HG03378 (cell line): ENCODE results near the gene BAG3.

Experiments
- ATAC-seq: cut with Tn5 transposase; IDR thresholded peaks from one replicate; pipeline ENCODE4 v1.9.1; 2021; ENCODE audit warnings: mild to moderate bottlenecking, moderate library complexity; ENCODE audit not compliant: unreplicated experiment

BAG3 gene

DNA sequence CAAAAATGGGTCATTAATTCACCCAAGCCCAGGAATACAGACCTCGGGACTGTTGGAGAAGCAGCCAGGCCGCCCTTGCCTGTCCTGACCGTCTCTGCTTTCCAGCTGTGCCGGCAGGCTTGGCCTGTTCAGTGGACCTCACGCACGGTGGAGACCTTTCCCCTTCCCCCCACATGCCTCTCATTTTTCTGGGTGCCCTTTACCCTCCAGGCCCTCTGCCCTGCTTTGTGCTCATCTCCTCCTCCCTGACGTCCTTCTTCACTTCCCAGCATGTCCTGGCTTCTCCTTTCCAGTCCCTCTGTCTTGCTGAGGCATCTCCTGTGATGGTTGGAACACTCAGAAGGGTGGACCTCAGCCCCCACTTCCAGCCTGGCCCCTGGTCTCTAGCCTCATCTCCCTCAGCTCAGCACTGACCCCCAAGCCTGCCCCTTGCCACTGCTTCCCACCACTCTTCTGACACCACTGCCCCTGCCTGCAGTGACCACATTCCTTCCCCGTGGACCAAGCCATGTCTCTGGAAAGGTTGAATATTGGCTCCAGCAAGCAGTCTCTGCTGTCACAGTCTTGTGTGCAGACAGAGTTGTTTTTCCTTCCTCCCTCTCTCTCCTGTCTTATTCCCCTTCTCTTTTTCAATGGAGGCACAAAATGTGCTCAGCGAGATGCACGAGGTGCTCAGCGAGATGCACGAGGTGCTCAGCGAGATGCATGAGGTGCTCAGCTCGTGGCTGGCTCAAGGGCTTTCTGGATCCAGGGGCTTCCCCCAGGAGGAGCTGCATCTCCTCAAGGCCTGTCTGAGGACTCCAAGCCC lies 14.9 kb downstream of the BAG3 start:
- ATAC-seq = no peak

DNA sequence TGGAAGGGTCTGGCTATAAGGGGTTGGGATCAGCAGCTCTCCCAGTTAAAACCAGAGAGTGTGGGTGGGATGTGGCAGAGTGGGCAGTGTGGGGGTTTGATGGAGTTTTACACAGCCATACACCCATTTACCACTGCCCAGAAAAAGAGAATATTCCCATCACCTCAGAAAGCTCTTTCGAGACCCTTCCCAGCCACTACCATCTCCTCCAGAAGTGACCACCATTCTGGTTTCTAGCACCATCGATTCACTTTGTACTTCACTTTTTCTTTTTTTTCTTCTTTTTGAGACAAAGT lies 15.5 kb downstream of the BAG3 start:
- ATAC-seq = no peak

DNA sequence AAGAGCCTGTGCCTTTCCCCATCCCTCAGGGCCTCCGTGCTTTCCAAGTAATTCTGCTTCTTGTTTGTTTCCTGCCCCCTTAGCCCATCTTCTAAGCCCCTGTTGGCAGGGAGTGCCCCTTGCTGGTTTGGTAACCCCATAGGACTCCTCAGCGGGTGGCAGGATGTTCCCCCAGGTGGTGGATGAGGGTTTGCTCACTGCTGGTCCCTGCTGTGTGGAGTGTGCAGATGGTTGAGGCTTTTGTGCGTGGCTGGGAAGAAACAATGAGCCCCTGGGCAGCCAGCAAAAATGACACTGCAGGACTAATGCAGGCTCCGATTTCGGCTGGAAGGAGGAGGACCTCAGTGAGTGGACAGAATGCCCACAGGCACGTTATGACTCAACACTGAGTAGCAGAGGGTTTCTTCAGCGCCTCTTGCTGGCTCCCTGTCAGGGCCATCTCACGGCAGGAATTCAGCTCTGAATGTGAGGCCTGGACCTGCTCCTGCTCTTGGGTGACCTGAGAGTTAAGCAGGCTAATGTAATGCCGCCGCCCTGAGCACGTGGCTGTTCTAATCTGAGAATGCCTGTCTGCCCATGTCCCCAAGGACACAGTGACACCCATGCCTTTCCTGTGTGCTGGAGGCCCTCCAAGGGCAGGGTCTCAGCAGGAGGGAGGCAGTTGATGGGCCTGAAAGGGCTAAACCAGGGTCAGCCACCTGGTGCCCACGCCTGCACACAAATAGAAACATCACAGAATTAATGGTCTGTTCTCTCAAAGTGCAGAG lies 16.6 kb downstream of the BAG3 start:
- ATAC-seq = no peak

DNA sequence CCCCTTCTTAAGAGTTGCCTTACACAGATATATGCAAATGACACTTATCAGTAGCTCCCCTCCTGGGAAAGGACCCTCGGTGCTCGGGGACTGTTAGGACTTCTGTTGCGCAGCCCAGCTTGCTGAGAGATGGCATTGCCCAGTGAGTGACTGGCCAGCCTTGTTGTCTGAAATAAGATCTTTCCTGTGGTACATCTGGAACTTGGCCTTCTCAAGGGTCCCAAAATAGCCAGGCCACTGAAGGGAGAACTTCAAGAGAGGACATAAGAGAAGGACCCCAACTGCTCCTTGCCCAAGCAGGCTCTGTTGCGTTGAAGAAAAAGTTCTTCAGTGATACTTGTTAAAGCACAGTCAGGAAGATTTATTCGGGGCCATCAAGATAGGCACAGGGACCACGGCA lies 17.3 kb downstream of the BAG3 start:
- no peak for ATAC-seq

DNA sequence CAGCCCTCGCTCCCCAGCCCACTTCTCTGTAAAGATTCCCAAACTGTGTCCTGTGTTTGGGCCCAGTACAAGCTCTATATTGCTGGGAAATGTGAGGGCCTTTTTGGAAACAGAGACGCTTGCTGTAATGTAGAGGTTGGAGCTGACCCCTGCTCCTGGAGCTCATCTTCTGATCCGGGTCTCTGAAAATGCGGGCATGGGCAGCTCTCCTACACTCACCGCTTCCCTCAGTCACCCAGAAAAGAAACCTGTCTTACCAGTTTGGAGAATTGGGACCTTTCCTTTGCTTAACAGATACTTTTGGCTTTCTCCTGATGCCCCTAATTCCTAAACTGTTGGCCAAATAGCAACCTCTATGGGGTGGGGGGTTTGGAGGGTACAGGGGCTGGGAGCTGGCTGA lies 18.2 kb downstream of the BAG3 start:
- no peak for ATAC-seq

DNA sequence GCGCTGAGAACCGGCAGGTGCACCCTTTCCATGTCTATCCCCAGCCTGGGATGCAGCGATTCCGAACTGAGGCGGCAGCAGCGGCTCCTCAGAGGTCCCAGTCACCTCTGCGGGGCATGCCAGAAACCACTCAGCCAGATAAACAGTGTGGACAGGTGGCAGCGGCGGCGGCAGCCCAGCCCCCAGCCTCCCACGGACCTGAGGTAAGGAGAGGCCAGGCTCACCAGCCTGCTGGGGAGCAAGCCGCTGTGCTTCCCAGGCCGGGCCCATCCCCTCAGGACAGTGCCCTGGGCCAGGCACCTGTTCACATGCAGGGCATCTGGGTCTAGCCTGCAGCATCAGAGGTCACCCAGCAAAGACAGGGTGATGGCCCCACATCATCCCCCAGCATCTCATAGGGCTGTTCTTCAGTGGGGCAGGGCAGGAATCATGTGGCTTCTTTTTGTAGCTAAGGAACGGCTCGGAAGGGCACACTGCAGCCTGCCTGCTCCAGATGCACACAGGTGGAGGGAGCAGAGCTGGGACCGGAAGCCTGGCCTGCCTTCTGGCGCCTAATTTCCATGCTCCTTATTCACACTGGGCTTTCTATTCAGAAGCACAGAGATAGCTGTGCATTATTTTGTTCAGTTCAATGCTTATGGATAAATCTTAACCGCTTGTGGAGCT lies 18.9 kb downstream of the BAG3 start:
- ATAC-seq = no peak

DNA sequence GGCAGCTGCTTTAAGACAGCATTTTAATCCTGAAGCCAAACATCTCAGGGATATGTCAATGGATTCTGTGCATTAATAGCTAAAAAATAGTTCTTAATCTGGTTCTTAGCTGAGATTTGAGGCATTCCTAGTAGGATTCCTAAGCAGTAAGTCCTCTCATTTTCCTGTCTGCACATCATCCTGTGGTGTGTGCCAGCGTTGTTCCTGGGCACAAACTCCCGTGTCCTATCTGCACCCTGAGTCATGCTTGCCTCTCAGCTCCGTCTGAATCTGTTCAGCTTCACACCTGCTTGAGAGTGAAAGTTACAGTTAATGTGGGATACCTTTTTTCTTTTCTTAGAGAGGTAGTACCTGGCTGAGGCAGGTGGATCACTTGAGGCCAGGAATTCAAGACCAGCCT lies 19.5 kb downstream of the BAG3 start:
- no peak for ATAC-seq

DNA sequence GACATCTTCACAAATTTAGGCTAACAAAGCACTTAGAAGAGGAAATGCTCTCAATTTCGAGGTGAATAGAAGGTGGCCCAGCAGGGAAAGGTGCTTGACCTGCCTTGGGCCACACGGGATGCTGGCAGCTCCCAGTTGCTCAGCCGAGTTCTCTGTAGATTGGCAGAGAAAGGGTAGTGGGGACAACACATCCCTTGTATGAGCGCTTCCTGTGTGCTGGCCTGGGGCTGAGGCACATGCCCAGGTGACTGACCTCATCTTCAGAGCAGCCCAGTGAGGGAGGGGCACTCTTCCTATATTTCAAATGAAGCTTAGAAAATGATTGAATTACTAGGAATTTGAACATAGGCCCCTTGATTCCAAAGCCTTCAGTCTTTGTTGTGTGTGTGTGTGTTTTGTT lies 20.2 kb downstream of the BAG3 start:
- ATAC-seq = no peak

DNA sequence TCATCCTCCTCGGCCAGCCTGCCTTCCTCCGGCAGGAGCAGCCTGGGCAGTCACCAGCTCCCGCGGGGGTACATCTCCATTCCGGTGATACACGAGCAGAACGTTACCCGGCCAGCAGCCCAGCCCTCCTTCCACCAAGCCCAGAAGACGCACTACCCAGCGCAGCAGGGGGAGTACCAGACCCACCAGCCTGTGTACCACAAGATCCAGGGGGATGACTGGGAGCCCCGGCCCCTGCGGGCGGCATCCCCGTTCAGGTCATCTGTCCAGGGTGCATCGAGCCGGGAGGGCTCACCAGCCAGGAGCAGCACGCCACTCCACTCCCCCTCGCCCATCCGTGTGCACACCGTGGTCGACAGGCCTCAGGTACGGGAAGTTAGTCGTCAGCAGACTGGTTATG lies 21.1 kb downstream of the BAG3 start:
- ATAC-seq = no peak

DNA sequence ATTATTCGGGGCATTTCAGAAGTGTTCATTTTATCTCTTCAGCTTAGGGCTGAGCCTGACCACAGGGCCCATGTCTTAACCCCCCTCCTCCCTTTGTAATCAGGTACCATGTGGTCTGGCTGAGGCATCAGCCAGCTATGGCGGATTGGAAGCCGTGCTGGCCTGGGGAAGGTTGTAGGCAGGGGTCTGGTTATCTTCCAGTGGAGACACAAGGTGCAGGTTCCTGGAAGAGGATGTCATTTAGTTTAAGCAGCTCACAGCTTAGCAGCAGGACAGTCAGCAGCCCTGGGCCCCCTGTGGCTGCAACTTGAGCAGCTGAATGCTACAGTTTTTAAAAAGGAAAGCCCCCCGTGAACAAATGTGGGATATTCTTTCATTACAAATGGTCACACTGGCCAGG lies 22.1 kb downstream of the BAG3 start:
- ATAC-seq = no peak

DNA sequence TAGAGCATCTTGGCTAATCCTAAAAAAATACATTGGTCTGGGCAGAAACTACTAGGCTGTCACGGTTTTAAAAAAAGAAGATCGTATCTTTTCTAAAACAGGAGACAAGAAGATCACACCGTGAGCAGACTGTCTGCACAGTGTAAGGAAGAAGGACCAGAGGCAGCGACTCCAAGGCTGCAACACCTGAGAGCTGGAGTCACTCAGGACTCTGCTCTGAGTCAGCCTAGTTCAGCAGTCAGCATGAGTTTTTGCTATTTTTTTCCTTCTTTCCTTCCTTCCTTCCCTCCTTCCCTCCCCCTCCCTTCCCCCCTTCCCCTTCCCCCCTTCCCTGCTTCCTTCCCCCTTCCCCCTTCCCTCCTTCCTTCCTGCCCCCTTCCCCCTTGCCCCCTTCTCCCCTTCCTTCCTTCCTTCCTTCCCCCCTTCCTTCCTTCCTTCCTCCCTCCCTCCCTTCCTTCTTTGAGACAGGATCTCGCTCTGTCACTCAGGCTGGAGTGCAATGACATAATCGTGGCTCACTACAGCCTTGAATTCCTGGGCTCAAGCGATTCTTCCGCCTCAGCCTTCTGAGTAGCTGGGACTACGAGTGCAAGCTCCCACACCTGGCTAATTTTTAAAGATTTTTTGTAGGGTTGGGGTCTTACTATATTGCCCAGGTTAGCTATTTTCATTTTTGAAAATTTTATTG lies 24.4 kb downstream of the BAG3 start:
- ATAC-seq = no peak

DNA sequence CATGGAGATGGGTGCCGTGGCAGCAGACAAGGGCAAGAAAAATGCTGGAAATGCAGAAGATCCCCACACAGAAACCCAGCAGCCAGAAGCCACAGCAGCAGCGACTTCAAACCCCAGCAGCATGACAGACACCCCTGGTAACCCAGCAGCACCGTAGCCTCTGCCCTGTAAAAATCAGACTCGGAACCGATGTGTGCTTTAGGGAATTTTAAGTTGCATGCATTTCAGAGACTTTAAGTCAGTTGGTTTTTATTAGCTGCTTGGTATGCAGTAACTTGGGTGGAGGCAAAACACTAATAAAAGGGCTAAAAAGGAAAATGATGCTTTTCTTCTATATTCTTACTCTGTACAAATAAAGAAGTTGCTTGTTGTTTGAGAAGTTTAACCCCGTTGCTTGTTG lies 25.9 kb downstream of the BAG3 start:
- no peak for ATAC-seq

DNA sequence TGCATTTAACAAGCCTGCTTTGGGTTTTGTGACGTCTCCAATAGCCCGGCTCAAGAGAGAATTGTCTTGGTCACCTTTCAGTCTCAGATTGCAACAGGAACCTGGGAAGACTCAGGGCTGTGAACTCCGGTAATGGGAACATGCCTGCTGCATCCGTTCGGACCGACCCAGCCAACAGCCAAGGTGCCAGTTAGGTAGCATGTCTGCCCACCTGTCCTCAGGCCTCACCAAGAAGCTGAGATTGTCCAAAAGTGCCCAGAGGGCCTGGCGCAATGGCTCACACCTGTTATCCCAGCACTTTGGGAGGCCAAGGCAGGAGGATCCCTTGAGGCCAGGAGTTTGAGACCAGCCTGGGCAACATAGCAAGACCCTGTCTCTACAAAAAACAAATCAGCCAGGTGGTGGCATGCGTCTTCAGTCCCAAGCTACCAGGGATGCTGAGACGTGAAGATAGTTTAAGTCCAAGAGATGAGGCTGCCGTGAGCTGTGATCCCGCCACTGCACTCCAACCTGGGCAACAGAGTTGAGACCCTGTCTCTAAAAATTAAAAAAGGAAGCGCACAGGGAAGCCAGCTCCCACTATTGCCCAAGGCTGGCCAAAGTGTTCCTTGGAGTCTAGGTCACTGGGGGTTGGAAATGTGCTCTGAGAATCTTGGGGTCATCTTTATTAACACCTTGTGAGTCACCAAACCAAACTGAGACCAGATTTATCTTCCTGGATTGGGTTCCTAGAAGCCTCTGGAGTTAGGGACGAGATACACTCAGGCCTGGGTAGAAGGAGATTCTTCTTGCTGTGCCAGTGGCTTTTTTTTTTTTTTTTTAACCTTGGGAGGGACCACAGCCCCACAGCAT lies 26.9 kb downstream of the BAG3 start:
- no peak for ATAC-seq

DNA sequence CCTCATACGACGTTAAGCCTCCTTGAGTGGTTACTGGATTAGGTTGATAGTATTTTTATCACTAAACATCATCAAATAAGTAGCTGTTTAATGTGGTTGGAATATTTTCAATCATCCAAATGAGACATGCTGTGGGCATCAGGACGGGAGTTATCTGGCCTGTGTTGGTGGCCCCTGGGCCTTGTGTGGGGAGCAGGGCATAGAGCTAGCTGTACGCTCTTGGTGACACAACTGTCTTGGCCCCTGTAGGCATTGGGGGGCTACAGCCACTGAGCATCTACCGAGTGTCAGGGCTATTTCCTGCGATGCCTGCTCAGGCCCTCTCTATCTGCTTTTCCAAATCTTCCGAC lies 28.3 kb downstream of the BAG3 start:
- no peak for ATAC-seq

DNA sequence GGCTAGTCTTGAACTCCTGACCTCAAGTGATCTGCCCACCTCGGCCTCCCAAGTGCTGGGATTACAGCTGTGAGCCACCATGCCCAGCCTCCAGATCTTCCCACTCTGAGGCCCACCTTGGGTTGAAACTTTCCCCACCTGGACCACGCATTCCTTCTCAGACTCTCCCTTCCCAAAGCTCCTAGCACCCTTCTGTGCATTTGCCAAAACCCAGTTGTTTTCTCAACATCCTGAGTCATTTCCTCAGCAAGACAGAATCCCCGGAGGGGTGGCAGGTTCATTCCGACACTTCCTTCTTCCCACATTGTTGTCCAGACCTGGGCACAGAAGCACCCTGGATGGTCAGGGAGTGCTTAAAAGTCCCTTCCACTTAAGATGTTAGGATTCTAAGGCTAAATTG lies 28.9 kb downstream of the BAG3 start:
- no peak for ATAC-seq

DNA sequence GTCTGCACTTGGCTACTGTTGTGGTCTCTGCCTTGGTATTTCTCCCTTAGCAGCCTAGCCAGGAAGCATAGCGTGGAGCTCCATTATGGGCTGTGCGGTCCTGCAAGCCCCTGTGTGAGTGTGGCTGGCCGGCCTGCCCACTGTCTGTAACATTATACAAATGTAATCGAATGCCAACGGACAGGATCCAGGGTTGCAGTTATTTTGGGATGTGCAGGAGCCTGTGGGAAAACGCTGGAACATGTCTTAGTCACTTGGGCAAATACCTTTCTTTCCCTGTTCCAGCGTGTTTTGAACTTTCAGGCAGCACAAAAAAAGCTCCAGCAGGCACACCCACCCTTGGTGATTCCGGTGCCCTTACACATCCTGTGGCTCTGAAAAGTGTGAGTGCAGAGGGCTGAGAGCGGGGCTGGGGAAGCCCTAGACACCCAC lies 29.5 kb downstream of the BAG3 start:
- no peak for ATAC-seq

DNA sequence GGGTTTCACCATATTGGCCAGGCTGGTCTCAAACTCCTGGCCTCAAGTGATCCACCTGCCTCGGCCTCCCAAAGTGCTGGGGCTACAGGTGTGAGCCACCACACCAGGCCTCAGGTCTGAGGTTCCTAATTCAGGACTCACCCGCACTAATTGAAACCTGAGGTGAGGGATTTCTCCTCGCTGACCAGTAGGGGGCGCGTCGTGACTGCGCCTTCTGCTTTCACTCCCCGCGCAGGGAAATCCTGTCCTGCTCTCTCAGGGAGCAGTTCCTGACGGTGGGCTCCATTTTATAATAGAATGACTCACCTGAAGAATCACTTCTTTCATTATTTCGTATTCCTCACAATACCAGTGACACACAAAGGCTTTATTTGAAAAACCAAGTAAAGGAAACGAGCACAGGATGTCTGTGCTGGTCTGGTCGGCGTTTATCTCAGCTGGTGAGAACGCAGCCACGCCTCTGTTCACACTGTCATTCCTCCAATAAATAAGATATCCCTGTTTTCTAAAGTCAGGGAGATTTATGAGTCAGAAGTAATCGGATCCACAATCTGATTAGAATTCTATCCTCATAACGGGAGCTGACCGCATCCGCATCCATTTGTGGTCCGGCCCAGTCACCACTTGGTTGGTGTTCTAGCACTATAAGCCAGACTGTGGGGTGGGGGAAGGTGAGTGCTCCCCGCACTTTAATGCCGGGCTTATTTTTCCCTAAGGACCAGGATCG lies 35.4 kb downstream of the BAG3 start:
- peak; percentile 64 for ATAC-seq

DNA sequence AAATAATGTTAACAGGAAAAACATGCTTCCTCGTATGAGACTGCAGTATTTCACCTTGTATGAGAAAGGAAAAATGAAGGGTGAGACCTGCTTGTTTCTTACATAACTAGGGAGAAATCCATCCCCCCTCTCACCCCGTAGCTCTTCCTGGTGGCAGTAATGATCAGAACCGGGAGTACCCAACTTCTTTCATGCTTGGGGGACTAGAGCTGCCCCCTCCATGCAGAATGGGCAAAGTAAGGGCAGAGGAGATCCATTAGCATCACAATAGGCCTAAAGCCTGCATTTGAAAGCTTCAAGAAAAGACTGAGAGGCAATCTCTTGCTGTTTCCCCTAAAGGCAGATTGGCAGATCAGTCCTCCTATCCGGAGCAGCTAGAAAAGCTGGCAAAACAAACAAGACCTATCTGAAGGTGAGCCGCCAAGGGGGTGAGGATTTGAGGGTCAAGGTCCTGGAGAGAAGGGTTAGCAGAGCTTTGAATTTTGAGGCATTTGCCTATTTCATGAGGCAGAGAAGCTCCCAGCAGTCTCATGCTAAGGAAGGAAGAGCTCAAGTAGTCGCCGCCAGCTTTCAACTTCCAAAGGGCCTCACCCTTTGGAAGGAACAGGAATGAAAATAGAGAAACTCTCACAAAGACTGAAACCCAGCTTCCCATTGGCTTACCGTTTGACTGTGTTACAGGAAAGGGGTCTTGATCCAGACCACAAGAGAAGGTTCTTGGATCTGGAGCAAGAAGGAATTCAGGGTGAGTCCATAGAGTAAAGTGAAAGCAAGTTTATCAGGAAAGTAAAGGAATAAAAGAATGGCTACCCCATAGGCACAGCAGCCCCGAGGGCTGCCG lies 36.2 kb downstream of the BAG3 start:
- no peak for ATAC-seq

DNA sequence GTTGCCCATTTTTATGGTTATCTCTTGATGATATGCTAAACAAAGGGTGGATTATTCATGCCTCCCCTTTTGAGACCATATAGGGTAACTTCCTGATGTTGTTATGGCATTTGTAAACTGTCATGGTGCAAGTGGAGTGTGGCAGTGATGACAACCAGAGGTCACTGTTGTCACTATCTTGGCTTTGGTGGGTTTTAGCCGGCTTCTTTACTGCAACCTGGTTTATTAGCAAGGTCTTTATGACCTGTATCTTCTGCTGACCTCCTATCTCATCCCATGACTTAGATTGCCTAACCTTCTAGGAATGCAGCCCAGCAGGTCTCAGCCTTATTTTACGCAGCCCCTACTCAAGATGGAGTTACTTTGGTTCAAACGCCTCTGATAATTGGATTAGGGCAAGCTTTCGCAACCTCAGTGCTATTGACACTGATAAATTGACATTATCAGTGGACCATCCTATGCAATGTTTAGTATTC lies 36.9 kb downstream of the BAG3 start:
- no peak for ATAC-seq
